ENCODE measurements around the gene NUDT14.

- no peak for TF ChIP-seq YY1 (IDR thresholded peaks at IDR 0.05; ENCODE audit: insufficient read depth, insufficient read length)
- TF ChIP-seq ZNF274 (IDR thresholded peaks at IDR 0.05; ENCODE audit: low read depth, low read length), result no peak
- TF ChIP-seq SUZ12 (IDR thresholded peaks at IDR 0.05; ENCODE audit: extremely low read depth, insufficient read depth, insufficient read length), result no peak
Measured at GRCh38 chr14:105229099-105229655, 48.1 kb upstream of the NUDT14 start.
